HG02610 (cell line): ENCODE measurements around the gene TBC1D21.

Experiments used
- ATAC-seq: cut with Tn5 transposase; IDR thresholded peaks from one replicate; pipeline ENCODE4 v1.9.1; 2021; ENCODE audit warnings: mild to moderate bottlenecking, moderate library complexity; ENCODE audit not compliant: unreplicated experiment

TBC1D21 gene, protein sequence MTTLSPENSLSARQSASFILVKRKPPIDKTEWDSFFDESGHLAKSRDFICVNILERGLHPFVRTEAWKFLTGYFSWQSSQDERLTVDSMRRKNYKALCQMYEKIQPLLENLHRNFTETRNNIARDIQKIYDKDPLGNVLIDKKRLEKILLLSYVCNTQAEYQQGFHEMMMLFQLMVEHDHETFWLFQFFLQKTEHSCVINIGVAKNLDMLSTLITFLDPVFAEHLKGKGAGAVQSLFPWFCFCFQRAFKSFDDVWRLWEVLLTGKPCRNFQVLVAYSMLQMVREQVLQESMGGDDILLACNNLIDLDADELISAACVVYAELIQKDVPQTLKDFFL

DNA sequence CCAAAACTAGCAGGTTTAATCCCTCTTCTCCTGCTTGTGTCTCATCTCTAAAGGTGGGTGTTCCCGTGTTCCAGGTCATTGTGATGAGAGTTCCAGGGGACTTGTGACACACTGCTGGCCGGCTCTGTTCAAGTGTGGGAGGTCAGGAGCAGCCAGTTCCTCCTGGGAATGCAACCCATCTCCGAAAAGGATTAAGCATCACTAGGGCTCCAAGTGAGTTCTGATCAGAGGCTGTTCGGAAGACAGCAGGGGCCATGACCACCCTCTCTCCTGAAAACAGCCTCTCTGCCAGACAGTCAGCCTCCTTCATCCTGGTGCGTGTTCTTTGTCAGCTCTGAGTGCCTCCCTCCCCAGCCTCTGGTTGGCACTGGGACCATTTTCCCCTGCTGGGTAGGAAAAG, at the start of gene TBC1D21:
TSS of gene TBC1D21 (plus strand) at position 109 of the 400 bp plus-strand sequence. CDS start at position 255, 146 bp downstream.
- no peak for ATAC-seq

DNA sequence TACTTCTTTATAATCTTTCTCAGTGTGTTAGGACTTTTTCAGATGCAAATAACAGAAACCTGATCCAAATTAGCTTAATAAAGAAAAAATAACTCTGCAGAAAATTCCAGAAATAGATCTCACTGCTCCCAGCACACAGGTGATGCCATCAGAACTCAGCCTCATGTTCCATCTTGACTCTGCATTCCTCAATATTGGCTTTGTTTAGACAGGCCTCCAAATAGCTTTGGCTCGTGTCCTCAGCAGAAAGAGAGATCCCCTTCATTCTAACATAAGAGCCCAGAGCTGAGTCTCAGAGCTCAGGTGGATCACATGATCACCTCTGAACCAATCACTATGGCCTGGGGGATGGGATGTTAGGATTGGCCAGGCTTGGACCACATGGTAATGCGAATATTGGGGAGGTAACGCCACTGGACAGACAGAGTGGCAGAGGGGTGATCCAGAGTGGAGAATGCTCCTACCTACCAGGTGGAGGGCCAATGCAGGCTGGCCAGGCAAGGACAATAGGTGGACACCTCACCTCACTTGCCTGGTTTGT, 46.6 kb upstream of the TBC1D21 start:
- no peak for ATAC-seq

DNA sequence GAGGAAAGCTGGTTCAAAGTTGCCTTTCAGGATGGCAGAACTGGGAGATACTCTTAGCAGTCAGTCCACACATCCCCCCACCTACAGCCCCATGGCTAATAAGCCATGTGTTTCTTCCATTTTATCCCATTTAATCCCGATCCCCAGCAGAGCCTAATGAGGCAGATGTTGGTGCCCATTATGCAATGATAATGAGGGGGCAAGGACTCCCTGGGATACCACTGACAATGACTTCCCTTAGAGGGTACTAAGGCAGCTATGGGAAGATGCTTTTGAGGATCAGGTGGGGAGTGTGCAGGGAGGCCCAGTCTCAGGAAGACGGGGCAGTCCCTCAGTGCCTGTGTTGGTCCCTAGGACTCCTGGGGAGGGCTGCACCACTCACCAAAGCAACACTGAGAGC, 43.8 kb upstream of the TBC1D21 start:
- no peak for ATAC-seq

DNA sequence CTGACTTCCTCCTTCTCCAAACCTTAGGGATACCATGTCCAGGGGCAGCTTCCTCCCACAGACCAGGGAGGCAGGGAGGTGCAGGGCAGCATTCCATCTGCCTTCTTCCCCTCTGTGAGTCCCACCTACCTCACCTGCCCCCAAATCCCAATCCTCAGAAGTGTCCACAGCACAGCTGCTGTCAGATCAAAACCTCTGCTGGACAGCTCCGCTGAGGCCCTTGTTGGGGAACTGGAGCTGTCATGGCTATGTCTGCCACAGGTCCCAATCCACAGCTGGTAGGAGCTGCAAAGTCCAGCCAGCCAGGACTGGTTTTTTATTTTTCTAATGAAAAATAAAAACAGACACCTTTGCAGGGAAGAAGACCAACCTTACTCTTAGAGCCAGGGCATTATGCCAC, 40.7 kb upstream of the TBC1D21 start:
- ATAC-seq, result no peak

DNA sequence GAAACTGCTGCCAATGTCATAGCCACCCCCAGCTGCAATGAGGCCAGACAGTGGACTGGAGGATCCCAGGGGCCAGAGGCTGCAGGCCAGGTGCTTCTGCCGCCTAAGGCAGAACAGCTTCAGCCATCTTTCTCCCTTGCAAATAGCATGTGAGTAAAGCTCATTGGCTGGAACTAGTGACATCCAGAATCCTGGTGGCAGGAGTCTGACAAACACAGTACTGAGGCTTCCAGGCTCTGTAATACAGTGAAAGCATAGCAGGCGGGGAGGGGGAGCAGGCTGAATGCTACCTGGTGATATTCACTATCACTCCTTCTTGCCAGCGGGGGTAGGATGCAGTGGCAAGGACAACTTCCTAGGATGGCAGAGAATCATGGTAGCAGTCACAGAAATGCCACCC, 36.5 kb upstream of the TBC1D21 start:
- ATAC-seq, result no peak

DNA sequence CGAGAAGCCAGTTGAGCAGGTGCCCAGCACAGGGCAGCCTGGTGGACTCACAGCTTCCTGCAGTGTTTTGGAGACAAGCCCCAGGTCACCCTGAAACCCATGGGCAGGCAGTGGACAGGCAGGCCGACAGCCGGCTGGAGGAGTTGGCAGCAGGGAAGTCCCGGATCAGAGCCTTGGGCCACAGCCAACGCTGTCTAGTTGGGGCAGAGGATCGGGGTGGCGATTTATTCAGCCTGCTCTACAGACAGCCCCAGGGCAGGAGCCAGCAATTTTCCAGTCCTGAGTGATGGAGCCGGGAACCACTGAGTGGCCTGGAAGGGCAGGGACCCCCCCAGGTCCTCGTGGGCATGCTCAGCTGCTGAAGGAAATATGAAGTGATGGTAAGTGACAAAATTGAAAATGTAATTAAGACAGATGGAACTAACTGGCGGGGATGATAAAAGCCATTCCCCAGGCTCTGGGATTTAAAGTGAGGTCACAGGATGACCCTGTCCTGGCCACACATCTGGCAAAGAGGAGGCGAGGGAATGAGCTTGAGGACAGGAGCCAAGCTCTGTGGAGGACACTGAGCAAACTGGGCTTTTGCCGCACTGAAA, 34.4 kb upstream of the TBC1D21 start:
- no peak for ATAC-seq

DNA sequence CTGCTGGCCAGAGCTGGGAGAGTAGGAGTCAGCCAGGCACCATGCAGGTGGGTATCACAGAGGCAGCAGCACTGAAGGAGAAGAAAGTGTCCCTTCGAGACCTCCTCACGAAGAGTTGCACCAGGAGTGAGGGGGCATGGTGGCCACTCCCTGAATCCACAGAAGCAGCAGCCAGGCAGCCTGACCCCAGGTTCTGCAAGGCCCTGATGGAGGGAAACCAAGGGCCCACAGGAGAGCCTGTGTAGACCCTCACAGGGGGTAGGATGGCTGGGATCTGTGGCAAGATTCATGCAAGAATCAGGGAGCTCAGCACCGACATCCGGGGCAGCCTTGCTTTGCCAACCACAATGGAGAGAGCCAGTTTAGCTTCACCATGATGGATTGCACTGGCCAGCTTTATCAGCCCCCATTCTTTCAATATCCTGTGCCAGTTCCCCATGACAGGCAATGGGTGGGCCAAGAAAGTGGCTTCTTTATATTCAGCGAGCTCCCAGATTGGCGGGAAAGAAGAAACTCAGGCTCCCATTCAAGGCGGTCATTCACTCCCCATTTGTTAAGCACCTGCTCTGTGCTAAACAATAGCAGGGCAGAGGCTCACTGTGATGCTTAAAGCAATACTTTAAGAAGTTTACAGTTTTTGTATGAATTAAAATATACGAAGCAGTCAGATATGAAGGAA, 33.5 kb upstream of the TBC1D21 start:
- no peak for ATAC-seq

DNA sequence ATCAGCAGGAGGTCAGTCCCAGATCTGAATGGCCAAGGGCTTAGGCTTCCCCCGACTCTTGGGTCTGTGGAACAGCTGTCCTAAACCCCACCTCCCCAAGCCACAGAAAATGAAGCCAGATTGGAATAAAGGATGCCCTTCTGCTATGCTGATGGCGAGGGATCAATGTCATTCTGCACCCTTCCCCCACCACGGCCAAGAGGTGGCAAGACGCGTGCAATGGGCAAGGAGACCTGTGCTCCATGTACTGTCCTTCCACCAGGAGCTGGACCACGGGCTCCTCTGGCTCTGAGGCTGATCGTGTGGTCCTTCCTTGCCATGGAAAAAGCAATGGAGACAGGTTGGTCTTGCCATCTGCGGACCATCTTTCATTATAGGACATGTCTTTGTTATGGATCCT, 32.6 kb upstream of the TBC1D21 start:
- no peak for ATAC-seq

DNA sequence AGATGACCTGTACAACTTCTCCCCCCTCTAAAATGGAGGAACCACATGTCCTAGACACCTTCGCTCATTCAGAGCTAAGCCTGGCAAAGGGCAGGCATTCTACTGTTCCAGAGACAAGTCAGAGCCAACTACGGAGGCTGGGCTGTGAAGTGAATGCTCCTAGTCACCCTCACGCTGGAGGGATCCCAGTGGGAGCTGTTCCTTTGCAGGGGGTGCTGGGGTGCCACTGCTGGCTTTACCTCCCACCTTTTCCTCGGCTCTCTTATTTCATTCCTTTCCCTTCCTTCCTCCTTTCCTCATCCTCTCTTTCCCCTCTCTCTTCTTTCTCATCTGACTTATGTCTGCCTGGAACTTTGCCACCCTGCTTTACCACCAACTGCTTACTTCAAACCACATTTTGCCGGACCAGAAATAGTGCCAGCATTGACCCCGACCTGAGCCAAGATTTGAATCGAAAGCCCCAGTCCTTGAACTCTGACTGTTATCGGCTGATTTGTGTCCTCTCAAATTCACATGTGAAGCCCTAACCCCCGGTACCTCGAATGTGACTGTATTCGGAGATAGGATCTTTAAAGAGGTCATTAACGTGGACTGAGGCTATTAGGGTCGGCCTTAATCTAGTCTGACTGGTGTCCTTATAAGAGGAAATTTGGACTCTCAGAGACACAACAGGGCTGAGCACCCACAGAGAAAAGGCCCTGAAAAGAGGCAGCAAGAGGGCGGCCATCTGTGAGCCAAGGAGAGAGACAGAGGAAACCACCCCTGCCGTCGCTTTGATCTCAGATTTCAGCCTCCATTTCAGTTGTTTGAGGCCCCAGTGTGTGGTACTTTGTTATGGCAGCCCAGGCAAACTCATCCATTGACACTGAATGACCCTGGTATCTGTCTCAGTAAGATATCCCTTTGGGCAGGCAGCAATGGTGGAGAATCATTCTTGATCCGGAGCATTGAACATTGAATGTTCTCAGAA, 31.3 kb upstream of the TBC1D21 start:
- ATAC-seq, result no peak

DNA sequence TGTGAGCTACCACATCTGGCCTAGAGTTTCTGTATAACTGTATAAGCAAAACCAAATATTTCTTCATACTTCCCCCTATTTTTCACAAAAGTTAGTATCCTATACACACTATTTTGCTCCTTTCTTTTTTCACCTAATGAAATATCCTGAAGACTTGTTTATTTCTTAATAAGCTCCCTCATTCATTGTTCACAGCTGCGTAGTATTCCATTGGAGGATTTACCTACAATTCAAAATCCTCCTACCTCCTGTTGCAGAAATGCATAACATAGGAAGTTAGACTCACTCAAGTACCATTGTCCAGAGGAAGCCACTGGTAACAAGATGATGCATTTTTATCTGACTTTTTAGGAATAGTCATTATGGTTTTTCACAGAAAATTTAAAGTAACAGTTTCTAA, 29.6 kb upstream of the TBC1D21 start:
- ATAC-seq, result no peak

DNA sequence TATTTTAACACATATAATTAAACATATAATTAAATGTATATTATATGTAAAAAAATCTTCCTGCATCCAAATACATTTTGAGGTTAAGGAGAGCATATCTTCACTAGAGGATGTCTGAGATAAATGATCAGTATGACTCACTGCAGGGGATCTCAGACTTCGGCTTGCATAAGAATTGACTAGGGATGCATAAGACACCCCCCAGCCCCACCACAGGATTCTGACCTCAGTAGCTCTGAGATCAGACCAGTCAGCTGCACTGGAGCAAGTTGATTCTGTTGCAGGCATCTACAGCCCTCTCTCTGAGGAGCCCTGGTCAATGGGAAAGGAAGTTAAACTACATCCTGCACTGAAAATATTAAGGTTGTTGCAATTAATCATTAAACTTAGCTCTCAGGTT, 29.0 kb upstream of the TBC1D21 start:
- no peak for ATAC-seq

DNA sequence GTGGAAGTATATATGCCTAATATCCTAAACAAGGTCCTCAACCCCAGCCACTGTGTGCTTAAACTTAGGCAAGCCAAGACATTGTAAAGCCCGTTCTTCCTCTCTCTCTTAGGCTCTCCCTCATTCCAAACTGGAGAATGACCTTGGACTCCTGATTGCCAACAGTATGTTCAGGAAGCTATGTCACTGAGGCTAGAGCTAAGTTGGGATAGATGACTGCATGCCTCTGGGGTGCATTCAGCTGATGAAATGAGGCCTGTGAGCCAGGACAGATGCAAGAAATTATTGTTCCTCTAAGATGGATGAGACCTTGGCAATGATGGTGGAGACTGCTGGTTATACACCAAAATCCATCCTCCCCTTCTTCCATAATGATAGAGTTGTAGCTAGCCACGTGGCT, 27.9 kb upstream of the TBC1D21 start:
- no peak for ATAC-seq

DNA sequence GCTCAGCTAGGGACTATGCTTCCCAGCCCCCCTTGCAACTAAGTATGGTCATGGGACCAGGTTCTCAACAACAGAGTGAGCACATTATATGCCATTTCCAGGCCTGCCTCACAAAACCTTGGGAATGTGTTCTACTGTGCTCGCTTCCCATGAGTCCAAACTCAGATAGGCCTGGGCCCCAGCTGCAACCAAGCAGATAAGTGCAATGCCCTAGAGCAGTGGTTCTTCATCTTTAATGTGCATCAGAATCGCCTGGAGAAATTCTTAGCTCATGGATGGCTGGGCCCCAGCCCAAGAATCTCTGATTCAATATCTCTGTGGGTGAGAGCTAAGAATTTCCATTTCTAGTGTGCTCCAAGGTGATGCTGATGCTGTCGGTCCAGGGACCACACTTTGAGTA, 27.5 kb upstream of the TBC1D21 start:
- no peak for ATAC-seq

DNA sequence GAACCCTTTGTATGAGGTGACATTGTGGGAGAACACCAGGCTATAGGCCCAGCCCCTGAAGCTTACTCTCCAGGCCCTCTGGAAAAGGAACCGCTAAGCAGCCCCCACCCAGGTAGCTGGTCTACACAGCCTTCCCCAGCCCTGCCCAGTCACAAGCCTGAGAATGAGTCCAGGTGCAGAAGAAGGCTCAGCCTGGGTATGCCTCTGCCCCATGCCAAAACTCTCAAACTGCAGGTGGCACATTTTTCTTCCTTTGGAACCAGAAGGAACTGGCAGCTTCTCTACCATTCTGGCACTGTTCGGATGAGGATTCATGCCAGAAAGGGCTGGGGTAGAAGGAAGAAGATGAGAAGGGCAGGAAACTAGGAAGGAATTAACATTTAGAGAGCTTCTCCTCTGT, 23.7 kb upstream of the TBC1D21 start:
- ATAC-seq, result no peak

DNA sequence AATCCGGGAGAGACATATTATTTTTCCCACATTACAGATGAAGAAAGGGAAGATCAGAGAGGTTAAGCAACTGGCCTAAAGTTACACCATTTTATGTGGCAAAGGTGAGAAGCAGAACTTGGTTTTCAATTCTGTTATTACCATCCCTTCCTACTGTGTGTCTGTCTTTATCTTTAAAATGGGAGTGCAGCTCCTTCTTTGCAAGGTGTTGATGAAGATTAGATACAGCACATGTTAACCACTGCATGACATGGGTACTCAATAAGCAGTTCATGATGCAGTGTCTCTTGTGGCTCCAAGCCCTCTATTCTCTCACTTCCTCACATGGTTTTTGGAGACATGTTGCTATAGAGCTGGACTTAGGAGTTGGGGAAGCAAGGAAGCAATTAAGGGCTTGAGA, 23.1 kb upstream of the TBC1D21 start:
- ATAC-seq, result no peak

DNA sequence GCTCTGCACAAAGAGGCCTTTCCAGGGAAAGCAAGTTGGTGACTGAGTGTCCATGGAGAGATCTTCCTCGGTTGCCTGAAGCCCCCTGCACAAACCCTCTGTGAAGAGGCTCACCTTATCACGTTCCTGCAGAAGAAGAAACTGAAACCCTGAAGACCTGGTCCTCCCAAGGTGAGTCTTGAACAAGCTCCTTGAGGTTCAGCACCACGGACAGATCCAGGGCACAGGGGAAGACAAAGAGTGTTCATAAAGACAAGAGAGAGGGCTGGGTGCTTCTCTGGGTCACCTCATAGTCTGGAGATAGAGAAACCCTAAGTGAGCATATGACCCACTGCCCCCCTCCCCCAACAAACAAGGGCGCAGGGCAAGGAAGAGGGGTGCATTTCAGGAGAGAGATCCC, 21.7 kb upstream of the TBC1D21 start:
- ATAC-seq, result no peak

DNA sequence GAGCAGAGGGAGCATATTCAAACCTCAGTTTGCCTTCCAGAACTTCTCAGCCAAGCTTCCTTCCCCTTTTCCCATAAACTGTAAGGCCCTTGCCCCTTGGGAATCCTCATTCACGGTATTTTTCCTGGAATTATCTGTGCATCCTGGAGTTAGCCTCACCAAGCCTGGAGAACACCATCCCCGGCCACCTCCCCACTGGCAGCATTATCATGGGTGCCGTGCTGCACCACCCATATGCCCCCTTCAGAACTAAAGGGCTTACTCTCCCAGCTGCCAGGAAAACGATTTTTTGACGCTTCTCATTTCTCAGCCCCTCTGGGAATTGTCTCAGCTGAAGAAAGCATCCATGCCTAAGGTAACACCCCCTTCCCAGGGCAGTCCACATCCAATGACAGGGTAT, 20.9 kb upstream of the TBC1D21 start:
- ATAC-seq, result no peak

DNA sequence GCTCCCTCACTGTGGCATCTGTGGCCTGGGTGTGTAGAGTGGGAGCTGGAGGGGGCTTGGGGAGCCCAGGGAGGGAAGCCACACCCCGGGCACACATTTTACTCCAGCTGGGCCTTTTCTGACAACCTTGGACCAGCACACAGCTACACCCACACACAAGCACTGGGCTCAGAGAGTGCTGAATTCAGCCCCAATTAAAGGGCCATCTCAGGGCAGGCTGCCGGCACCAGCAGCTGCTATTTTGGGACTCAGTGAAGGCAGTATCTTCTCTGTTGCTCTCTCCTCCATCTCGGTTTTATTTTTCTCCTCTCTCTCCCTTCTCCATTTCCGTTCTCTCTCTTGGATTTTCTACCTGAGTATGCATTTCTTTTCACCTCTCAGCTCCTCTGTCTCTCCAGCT, 19.1 kb upstream of the TBC1D21 start:
- no peak for ATAC-seq

DNA sequence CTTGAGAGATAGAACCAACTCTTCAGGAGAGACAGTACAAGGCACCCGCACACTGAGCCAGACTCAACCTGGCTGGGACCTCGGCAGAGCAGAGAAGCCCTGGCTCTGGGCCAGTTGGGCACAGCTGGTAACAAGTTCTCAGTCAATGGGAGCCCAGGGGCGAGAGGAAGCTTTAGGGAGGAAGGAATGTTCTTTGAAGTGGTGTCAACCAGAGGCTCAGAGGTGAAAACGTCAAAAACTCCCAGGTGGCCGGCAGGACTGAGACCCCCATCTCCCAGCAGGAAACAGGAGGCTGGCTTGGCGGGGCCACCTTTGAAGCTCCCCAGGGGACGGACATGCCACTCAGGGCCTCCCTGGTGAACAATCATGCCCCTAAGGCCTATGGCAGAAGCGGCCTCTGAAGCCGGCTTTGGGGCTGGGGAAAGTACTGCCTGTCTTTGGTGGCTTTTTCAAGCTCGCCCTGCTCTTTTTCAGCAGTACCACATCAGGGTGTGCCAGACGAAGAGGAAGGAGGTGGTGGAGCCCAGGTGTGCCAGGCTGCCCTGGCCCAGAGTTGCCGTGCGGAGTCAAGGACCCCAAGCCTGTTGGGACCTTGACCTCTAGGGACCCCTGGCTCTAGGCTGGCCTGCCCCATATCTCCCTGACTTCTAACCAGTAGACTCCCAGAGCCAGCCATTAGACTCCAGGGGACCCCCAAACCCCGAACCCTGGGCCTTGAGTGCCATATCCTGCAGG, 16.7 kb upstream of the TBC1D21 start:
- no peak for ATAC-seq
